ENCODE measurements around the gene P2RY12.

The P2RY12 gene

GRCh38 chr3:151314593-151314992 is 70.0 kb downstream of the P2RY12 start:
- no peak for TF ChIP-seq CTCF (IDR thresholded peaks at IDR 0.05)

GRCh38 chr3:151314137-151314536 is 70.4 kb downstream of the P2RY12 start:
- no peak for TF ChIP-seq CTCF (IDR thresholded peaks at IDR 0.05)

- TF ChIP-seq CTCF (IDR thresholded peaks at IDR 0.05) = no peak
These were observed 71.6 kb downstream of the P2RY12 start for GRCh38 chr3:151312972-151313371.

- no peak for TF ChIP-seq CTCF (IDR thresholded peaks at IDR 0.05)
These were observed 75.0 kb downstream of the P2RY12 start for GRCh38 chr3:151309566-151309965.

- TF ChIP-seq CTCF (IDR thresholded peaks at IDR 0.05) = no peak
These were observed 76.7 kb downstream of the P2RY12 start for GRCh38 chr3:151307583-151308488.

GRCh38 chr3:151307131-151307530 is 77.4 kb downstream of the P2RY12 start:
- TF ChIP-seq CTCF (IDR thresholded peaks at IDR 0.05) = no peak

- TF ChIP-seq CTCF (IDR thresholded peaks at IDR 0.05) = no peak
These were observed 78.3 kb downstream of the P2RY12 start for GRCh38 chr3:151306168-151306810.

Data from LNCAP (cell line).